ENCODE data around the gene RPL28. TPM values are rescaled to one million over a fixed set of nuclear protein-coding genes. Genes with fewer than 3 reads are reported as not detected.
"Not testable (repeated sequence)": the region's sequence is repeated elsewhere in the genome, so short reads cannot be mapped to it uniquely, and the experiment has no call there.

RPL28 gene
- total RNA-seq, 1 donor from 2014 or later = 664 TPM

DNA sequence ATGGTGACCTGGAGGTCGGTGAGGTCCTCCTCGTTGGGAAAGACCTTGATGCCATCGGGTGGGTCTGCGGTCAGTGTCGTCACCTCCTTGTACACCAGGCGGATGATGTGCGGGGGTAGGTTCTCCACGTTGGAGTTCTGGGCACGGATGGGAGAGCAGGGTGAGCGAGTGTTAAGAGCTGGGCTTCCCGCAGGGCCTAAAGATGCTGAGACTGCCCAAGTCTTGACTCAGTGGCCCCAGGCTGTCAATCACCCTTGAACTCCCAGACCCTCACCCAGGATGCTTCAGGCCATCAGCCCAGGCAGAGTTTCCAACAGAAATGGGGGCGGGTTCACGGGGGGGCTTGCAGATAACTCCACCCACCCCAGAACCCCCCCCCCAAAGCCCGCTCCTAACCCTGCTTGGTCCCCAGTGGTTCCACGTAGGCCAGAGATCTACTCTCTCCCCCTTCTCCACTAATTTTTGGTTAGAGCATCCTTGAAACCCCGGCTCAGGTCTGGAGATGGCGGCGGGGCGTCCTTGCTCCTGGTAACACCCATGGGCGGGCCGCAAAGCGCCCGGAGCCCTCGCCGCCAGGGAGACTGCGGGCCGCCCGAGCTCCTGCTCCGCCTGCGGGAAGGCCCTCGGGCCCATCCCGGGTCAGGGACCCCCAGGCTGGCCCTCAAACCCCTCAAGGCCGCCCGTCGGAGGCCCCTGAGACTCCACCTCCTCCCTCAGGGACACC lies 21.3 kb downstream of the RPL28 start:
- DNase-seq (ENCODE audit: missing footprints) (no peak), ATAC-seq (no peak)
- intact Hi-C loops (cut with DNase I) = no loop called here

DNA sequence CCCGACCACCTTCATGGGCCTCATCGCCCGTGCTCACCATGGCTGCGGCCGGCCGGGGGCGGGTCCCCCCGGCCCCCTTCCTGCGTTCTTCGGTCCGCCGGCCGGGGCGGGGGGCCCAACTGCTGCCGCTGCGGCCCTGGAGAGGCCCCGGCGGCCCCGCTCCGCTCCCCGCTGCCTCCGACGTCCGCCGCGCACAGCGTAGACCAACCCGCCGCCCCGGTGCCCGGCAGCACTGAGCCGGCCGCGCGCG lies 21.7 kb downstream of the RPL28 start, which contains the start of gene UBE2S:
Gene UBE2S (minus strand): TSS at position 239 of the 250 bp plus-strand sequence. CDS start 199 bp downstream, at position 40.
- ATAC-seq; DNase-seq (ENCODE audit: missing footprints); intact Hi-C loops (cut with DNase I): not testable (repeated sequence)

DNA sequence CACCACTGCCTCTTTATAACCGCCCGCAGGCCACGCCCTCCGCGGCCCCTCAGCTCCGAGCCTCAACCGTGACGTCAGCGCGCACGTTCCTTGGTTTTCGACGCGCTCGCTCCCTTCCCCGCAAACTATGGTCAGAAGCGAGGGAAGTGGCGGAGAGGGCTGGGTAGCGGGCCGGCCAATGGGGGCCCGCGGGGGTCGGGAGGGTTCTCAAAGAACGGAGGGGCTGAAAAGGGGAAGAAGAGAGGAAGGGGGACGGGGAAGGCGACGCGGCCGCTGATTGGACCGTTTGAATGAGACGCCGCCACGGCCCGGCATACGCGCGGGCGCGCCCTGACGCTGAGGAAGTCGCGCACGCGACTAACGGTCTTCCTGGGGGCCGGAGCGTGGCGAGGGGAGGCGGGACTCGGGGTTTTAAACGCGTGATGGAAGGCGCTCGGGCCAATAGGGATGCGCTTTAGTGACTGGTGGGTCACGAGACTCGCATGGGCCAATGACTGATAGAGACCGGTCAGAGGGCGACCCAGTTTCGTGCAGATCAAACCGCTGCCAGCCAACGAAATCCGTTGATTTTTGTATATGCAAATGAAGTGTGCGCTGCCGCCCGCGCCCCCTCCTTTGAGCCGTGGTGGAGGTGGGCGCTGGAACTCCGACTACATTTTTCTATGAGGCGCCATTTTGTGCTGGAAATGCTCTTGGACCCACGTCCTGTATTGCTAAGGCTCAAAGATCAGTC lies 22.2 kb downstream of the RPL28 start:
- peak; percentile 97 for ATAC-seq
- intact Hi-C loops (cut with DNase I) = no loop called here

DNA sequence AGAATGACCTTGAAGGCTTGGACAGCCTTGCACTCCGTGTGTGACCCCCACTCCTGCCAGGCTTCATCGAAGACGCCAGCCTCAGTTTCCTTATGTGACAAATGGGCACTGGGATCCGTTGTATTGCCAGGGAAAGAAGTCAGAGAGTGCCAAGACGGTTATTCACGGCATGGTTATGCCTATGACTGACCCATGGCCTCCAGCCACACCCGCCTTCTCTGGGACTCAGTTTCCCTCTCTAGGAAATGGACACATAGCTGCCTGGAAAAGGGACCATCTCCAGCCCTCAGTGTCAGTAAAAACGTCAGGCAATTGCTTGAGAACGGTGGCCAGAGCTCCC lies 22.8 kb downstream of the RPL28 start:
- DNase-seq (ENCODE audit: missing footprints) = no peak
- intact Hi-C loops (cut with DNase I) = no loop called here
- no peak for ATAC-seq

More for the DNA sequence above, 22.2 kb downstream of the RPL28 start:
- peak; percentile 100 for DNase-seq (ENCODE audit: missing footprints)

DNA sequence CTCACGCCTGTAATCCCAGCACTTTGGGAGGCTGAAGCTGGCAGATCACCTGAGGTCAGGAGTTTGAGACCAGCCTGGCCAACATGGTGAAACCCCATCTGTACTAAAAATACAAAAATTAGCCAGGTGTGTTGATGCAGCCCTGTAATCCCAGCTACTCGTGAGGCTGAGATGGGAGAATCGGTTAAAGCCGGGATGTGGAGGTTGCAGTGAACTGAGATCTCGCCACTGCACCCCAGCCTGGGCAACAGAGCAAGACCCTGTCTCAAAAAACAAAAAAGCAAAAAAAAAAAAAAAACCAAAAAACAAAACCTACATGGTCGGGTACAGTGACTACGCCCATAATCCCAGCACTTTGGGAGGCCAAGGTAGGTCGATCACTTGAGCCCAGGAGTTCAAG lies 23.4 kb downstream of the RPL28 start:
- DNase-seq (ENCODE audit: missing footprints); ATAC-seq; intact Hi-C loops (cut with DNase I): not testable (repeated sequence)

DNA sequence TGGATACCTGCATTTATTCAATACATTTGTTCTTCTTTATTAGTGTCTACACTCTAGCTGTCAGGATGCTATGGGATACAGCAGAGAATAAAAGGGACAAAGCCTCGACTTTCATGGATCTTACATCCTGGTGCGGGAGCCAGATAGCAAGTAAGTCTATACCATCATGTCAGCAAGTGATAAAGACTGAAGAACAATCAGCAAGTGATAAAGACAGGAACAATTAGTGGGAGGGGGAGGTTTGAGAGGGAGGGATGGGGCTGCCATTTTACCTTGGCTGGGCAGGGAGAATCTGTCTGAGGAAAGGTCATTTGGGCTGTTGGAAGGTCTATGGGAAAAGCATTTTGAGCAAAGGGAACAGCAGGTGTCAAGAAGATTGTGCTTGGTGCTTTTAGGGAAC lies 24.4 kb downstream of the RPL28 start:
- no peak for ATAC-seq
- DNase-seq (ENCODE audit: missing footprints) = no peak
- intact Hi-C loops (cut with DNase I) = loop anchor here (10.0 kb wide), 1 partner anchor 105 kb away; no protein-coding TSS in a partner anchor

DNA sequence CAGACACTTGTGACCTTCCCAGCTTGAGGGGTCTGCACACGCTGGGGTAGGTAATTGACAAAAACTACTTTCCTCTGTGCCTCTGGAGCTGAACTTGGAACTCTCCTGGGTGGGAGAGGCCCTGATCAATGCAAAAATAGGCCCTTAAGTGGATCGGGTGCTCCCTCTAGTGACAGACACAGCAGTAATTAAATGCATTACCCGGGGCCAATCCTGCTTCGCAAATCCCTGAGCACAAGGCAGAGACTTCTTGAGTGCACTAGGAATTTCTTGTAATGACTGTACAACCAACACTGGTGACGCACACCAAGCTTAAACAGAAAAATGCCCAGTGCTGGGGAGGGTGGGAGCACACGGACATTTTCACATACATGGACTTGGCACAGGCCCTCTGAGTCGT lies 32.5 kb downstream of the RPL28 start:
- intact Hi-C loops (cut with DNase I) = loop anchor here (2.0 to 10.0 kb wide), 2 partner anchors 113 to 277 kb away; no protein-coding TSS in a partner anchor
- DNase-seq (ENCODE audit: missing footprints) (no peak), ATAC-seq (peak; percentile 88)

DNA sequence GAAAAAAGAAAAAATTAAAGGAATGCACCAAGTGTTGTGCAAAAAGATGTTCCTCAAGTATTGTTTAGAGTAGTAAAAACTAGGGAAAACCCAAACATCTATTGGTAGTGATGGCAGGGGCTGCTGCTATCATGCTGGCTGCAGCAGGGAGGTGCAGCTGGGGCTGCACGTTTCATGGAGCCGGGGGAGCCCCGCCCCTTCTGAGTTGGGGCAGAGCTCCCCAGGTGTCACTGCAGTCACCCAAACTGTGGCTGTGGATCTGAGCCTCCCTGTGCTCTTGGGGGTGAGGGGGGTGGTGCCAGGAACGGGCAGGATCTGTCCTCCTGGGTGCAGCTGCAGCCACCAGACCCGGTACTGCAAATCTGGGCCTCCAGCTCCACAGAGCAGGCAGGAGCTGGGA lies 33.4 kb downstream of the RPL28 start:
- intact Hi-C loops (cut with DNase I) = loop anchor here (2.0 to 10.0 kb wide), 2 partner anchors 114 to 278 kb away; no protein-coding TSS in a partner anchor
- DNase-seq (ENCODE audit: missing footprints) = no peak
- ATAC-seq = no peak

DNA sequence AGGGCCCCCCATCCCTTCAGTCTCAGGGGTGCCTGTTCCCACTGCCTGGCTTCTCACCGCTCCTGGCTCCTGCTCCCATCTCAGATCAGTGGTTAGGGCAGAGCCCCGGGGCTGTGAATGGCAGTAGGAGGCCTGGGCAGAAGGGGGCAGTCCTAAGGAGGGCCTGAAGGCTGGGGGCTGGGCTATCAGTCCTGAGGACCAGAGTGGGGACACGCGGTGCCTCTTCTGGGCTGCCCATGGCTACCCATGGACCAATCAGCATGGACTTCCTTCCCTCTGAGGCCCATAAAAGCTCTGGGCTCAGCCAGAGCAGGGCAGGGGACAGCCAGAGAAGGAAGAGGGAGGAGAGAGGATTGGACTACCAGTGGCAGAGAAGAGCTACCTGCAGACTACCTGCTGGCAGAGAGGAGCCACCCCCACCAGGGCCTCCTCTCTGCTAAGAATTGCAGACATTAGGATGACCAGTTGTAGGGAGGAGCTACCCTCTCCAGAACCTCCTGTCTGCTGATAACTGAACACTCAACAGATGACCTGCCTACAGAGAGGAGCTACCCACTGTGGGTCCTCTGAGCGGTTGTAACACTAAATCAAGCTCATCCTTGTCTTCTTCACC lies 34.0 kb downstream of the RPL28 start:
- intact Hi-C loops (cut with DNase I) = loop anchor here (2.0 to 10.0 kb wide), 2 partner anchors 115 to 279 kb away; no protein-coding TSS in a partner anchor
- ATAC-seq = no peak
- no peak for DNase-seq (ENCODE audit: missing footprints)

DNA sequence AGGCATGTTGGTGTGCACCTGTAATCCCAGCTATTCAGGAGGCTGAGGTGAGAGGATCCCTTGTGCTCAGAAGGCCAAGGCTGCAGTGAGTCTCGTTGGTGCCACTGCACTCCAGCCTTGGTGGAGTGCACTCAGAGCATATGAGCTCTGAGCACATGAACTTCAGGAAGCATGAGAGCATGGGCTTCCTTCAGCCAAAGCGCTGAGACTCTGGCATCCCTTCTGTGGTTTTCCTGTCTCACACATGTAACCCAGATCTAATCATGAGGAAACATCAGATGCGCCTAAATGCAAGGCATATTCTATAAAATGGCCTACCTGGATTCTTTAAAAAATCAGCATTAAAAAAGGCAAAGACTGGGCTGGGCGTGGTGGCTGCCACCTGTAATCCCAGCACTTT lies 35.5 kb downstream of the RPL28 start:
- DNase-seq (ENCODE audit: missing footprints); ATAC-seq; intact Hi-C loops (cut with DNase I): not testable (repeated sequence)

DNA sequence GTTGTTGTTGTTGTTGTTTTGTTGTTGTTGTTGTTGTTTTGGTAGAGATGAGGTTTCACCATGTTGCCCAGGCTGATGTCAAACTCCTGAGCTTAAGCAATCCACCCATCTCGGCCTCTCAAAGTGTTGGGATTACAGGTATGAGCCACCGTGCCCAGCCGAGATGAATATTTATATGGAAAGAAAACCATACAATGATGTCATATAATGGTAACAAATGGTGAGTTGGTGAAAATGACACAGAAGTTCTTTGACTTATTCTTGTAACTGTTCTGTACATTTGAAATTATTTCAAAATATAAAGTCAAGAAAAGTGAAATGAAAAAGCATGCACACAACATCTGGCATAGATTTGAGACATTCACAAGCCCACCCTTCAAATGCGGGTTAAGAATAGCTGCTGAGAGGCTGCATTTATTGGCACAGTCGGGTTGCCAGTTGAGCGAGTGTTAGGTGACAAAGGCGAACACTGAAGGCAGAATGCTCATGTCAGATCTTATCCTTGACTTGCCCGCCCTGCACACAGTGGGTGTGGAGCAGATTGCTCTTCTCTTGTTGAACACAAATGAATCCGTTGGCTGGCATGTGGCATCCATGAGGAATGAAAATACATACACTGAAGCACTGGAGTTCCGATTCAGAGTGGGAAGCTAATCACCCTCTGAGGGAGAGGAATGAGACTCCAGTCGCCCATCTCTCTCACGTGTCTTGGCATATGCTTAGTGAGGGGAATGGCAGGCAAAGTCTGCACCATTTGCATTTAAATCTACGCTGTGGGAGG lies 37.7 kb downstream of the RPL28 start:
- no peak for ATAC-seq
- no peak for DNase-seq (ENCODE audit: missing footprints)
- intact Hi-C loops (cut with DNase I) = no loop called here

DNA sequence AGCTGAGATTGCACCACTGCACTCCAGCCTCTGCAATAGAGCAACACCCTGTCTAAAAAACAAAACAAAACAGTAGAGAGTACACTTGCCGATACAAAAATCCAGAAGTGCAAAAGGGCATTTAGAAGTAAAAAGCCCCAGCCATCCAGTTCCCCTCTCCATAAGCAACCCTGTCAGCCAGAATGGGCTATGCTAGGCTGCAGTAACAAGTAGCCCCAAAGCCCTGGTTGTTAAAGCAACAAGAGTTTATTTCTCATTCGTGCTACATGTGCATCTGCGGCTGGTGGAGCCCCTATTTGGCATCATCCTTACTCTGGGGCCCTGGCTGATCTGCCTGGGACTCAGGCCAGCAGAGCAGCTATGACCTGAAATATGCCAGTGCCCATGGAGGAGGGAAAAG lies 38.8 kb downstream of the RPL28 start:
- intact Hi-C loops (cut with DNase I) = no loop called here
- no peak for DNase-seq (ENCODE audit: missing footprints)

DNA sequence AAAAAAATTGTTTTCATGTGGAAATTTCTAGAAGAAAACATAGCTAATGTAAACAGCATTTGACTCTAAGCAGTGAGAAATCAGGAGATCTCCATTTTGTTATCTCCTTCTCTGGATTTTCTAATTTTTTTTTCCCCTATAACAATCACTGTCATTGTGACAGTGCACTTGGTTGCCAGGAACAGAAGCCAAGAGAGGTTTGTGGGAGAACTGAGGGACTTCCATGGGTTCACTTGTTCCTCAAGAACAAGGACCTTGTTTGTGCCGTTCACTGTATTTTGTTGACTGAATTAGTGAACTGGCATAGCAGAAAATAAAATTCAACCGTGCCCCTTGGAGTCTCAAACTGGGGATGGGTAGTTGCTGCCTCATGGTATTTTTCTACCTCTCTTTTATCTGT lies 40.3 kb downstream of the RPL28 start:
- DNase-seq (ENCODE audit: missing footprints) (no peak), ATAC-seq (no peak)
- intact Hi-C loops (cut with DNase I) = no loop called here

More for the DNA sequence above, 38.8 kb downstream of the RPL28 start:
- no peak for ATAC-seq

DNA sequence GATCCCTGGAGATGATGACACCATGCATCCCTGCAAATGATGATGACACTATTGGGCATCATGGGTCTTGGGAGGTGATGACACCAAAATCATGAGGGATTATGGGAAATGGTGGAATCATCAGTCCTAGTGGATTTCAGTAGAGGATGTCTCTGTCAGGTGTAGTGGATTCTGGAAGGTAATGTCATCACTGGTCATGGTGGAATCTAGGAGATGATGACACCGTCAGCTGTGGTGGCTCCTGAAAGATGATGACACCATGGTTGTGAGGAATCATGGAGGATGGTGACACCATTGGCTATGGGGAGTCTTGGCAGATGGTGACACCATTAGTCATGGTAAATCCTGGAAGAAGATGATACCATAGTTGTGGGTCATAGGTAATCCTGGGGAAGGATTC lies 45.5 kb downstream of the RPL28 start:
- ATAC-seq (no peak), DNase-seq (ENCODE audit: missing footprints) (no peak)
- intact Hi-C loops (cut with DNase I) = no loop called here

DNA sequence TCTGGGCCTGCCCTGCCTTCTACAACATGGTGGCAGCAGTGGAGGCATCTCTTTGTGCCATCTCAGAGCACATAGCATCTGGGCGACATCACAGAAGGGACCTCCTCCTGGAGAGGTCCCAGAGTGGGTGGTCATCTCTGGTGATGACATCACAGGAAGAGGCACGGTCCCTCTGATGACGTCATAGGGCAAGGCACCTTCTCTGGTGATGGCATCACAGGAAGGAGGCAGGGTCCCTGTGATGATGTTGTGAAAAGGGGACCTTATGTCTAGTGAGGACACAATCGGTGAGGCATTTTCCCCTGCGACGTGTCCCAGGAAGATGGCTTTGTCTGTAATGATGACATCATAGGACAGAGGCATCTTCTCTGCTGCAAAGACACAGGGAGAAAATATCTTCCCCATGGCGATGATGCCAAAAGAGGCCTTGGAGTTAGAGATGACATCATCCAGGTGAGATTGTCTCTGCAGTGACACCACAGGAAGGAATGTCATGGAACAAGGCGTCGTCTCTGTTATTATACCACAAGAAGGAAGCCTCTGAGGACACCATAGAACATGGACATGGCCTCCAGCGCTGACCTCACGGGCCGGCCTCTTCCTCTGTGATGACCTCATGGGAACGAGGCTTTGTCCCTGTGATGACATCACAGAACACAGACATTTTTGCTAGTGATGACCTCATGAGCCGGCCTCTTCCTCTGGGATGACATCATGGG lies 46.7 kb downstream of the RPL28 start:
- no peak for DNase-seq (ENCODE audit: missing footprints)
- intact Hi-C loops (cut with DNase I) = no loop called here
- no peak for ATAC-seq

DNA sequence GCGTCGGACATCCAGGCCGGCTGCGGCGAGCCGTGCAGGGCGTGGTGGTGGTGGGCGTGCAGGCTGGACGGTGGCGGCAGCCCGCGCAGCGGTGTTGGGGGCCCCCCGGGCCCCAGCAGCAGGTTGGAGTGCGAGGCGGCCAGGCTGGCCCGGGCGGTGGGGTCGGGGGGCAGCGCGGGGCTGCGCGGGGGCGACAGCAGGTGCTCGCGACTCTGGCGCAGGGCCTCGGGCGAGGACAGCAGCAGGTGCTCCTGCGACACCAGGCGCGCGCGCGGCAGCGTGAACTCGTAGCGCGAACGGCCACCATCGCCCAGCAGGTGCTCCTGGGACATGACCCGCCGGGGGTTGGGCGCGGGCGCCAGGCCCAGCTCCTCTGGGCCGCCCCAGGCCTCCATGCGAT lies 47.6 kb downstream of the RPL28 start:
- intact Hi-C loops (cut with DNase I) = no loop called here
- no peak for ATAC-seq
- no peak for DNase-seq (ENCODE audit: missing footprints)

DNA sequence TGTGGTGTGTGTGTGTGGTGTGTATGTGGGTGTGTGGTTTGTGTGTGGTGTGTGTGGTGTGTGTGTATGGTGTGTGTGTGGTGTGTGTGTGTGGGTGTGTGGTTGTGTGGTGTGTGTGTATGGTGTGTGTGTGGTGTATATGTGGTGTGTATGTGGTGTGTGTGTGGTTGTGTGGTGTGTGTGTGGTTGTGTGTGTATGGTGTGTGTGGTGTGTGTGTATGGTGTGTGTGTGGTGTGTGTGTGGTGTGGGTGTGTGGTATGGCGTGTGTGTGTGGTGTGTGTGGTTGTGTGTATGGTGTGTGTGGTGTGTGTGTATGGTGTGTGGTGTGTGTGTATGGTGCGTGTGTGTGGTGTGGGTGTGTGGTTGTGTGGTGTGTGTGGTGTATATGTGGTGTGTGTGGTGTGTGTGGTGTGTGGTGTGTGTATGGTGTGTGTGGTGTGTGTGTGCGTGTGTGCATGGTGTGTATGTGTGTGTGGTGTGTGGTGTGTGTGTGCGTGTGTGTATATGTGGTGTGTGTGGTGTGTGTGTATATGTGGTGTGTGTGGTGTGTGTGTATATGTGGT lies 48.7 kb downstream of the RPL28 start:
- intact Hi-C loops (cut with DNase I) = no loop called here
- DNase-seq (ENCODE audit: missing footprints) (no peak), ATAC-seq (no peak)

DNA sequence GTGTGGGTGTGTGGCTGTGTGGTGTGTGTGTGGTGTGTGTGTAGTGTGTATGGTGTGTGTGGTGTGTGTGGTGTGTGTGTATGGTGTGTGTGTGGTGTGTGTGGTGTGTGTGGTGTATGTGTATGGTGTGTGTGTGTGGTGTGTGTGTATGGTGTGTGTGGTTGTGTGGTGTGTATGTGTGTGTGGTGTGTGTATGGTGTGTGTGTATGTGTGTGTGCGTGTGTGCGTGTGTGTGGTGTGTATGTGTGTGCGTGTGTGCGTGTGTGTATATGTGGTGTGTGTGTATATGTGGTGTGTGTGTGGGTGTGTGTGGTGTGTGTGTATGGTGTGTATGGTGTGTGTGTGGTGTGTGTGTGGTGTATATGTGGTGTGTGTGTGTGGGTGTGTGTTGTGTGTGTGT lies 49.3 kb downstream of the RPL28 start:
- ATAC-seq (no peak), DNase-seq (ENCODE audit: missing footprints) (no peak)

More for the DNA sequence above, 49.3 kb downstream of the RPL28 start:
- intact Hi-C loops (cut with DNase I) = no loop called here

All from Right ventricle myocardium inferior (tissue), 1 donor.